ENCODE results near the gene RAB17. TPM values are rescaled to one million over a fixed set of nuclear protein-coding genes. Genes with fewer than 3 reads are reported as not detected.

The RAB17 gene
- total and polyA plus RNA-seq, 2 of the 8 experiments (the other 6 are each of a cell fraction or from before 2014, with no cell fraction given): 42.6 to 83.4 TPM

GRCh38 chr2:237637429-237638135 lies 47.0 kb upstream of the RAB17 start:
- DNase-seq (ENCODE audit: low read depth in 1 of 2, low spot score in 2 of 2) (no peak), FAIRE-seq (no peak)
- H3K56ac ChIP-seq (replicated peaks; ENCODE audit: insufficient read length, low read depth, low read length): no peak overlapping the region
- H3K9ac ChIP-seq (replicated peaks in 1 of 4; ENCODE audit: extremely low read depth in 1 of 4, low read depth in 3 of 4, low read length in 3 of 4): no peak overlapping the region
- no peak overlapping the region for H3K23ac ChIP-seq (ENCODE audit: insufficient read length)
- no peak overlapping the region for H4K91ac ChIP-seq (replicated peaks; ENCODE audit: insufficient read length, low read length)
- H3K18ac ChIP-seq (ENCODE audit: extremely low read depth, low read length): no peak overlapping the region
- no peak overlapping the region for H2BK15ac ChIP-seq (ENCODE audit: low read length)
- no peaks in the 10 kb centered on the region for H3K23me2 ChIP-seq (ENCODE audit: low read depth, low read length)
- POLR2A ChIA-PET (ENCODE audit: partially characterized antibody): interaction anchor here (0.9 to 1.0 kb wide), 2 partner anchors 10 kb away, joined by 3 read pairs; no protein-coding TSS in a partner anchor
- no peak overlapping the region for H3K4ac ChIP-seq (replicated peaks; ENCODE audit: insufficient read length, low read depth, low read length)
- no peak overlapping the region for H2BK120ac ChIP-seq (replicated peaks; ENCODE audit: low read depth, low read length)
- no peak overlapping the region for H4K8ac ChIP-seq (ENCODE audit: extremely low read depth, insufficient read depth, low read length)
- H2BK12ac ChIP-seq (ENCODE audit: low read depth, low read length): no peak overlapping the region
- no peak overlapping the region for H4K5ac ChIP-seq (ENCODE audit: insufficient read length, low read depth, low read length)
- TF ChIP-seq RNF2 (IDR thresholded peaks at IDR 0.05; ENCODE audit: borderline replicate concordance, low read depth, low read length, missing control alignments, poor library complexity, severe bottlenecking) (no peak), CBX8 (IDR thresholded peaks at IDR 0.05; ENCODE audit: borderline replicate concordance, low read depth, low read length) (no peak)
- 90% methylated on average over 3 of the region's 3 CpGs; no CpG with 5 or more reads in 1 of the 2 experiments for WGBS, 2 experiments (ENCODE audit: extremely low coverage in 1 of 2, insufficient coverage in 1 of 2, insufficient read length in 1 of 2, insufficient replicate concordance in 2 of 2, low coverage in 1 of 2, low lambda C conversion rate in 2 of 2, missing lambda C conversion rate in 1 of 2)
- CTCF ChIA-PET (ENCODE audit: partially characterized antibody): interaction anchor here (1.2 to 4.3 kb wide), 3 partner anchors 35 to 65 kb away, joined by 3 to 16 read pairs (median 5); no protein-coding TSS in a partner anchor
- H3K9me3 ChIP-seq (ENCODE audit: insufficient read depth in 2 of 2, low read depth in 1 of 2, low read length in 1 of 2): peaks cover 2 to 7% of the 10 kb centered on the region in 2 experiments; a peak in 3 of 4 replicates
- H2AK5ac ChIP-seq (ENCODE audit: low read depth, low read length): no peak overlapping the region
- H4K20me1 ChIP-seq (replicated peaks in 1 of 2; ENCODE audit: control insufficient read depth in 1 of 2, insufficient read depth in 2 of 2, low read length in 2 of 2): peaks cover 0 to 3% of the 10 kb centered on the region in 2 experiments
- H3K4me2 ChIP-seq (ENCODE audit: insufficient read depth in 1 of 2, low read depth in 2 of 2, low read length in 2 of 2): no peak overlapping the region
- H3K36me3 ChIP-seq (ENCODE audit: control insufficient read depth in 2 of 4, insufficient read depth in 4 of 4, low read length in 3 of 4): peaks cover 0 to 4% (median 0%) of the 10 kb centered on the region in 4 experiments; a peak in 3 of 8 replicates
- no peaks in the 10 kb centered on the region for H3K4me1 ChIP-seq (replicated peaks in 1 of 4; ENCODE audit: control insufficient read depth in 3 of 4, insufficient read depth in 4 of 4, low read length in 3 of 4)
- no peak overlapping the region for H3K14ac ChIP-seq (ENCODE audit: insufficient read length)
- H3K27me3 ChIP-seq (replicated peaks in 1 of 4; ENCODE audit: control insufficient read depth in 3 of 4, extremely low read depth in 1 of 4, insufficient read depth in 3 of 4, low read length in 3 of 4): no peaks in the 10 kb centered on the region
- H3K4me3 ChIP-seq (ENCODE audit: extremely low read depth in 1 of 4, insufficient read depth in 2 of 4, low read depth in 3 of 4, low read length in 4 of 4): no peak overlapping the region
- H3K79me2 ChIP-seq (ENCODE audit: control insufficient read depth in 1 of 2, insufficient read depth in 2 of 2, low read length in 2 of 2): no peaks in the 10 kb centered on the region; a peak in 2 of 4 replicates
- no peak overlapping the region for H2BK5ac ChIP-seq (ENCODE audit: low read depth, low read length)
- no peak overlapping the region for H2AFZ ChIP-seq (ENCODE audit: low read length)
- H2BK20ac ChIP-seq (ENCODE audit: low read length): no peak overlapping the region
- peaks cover 9% of the 10 kb centered on the region for H3K79me1 ChIP-seq (ENCODE audit: low read depth, low read length)
- H3K27ac ChIP-seq (ENCODE audit: low read depth, low read length): no peak overlapping the region

Data from H1 (cell line).